A673 (cell line): Measurements from ENCODE around the gene ELOF1.

Source experiments
- CTCF ChIP-seq: fragments of 300-800, 200-600 bp; sonication (generic); conservative IDR thresholded peaks from 2 replicates; pipeline ENCODE4 v1.5.1; 2017; ENCODE audit warnings: low read depth, mild to moderate bottlenecking, antibody characterized with exemption, low read length, moderate library complexity, mixed read lengths
- EZH2 ChIP-seq: fragments of 200-600 bp; sonication (generic); IDR thresholded peaks from 2 replicates; pipeline ENCODE4 v1.6.1; 2017; ENCODE audit warnings: borderline replicate concordance, low read depth, mild to moderate bottlenecking, mixed read lengths, antibody characterized with exemption, low read length; ENCODE audit not compliant: poor library complexity, severe bottlenecking

GRCh38 chr19:11570039-11570462 lies 11.0 kb upstream of the ELOF1 start:
- TF ChIP-seq CTCF (no peak), EZH2 (no peak)
